Prostate gland (tissue), 2 donors: Measurements from ENCODE around the gene FEZF2.

Source experiments
- CTCF ChIP-seq, 4 experiments: fragments of 200-600 bp in 2 of 4; fragments of 450-650 bp in 2 of 4; sonication (generic) in 2 of 4; IDR thresholded peaks; 1 replicate in 3 of 4; 2 replicates in 1 of 4; pipeline ENCODE4 v1.5.1; 2016 to 2019; ENCODE audit warnings: antibody characterized with exemption in 4 of 4, mild to moderate bottlenecking in 2 of 4, moderate library complexity in 2 of 4
- POLR2A ChIP-seq: fragments of 450-650 bp; IDR thresholded peaks from one replicate; pipeline ENCODE4 v1.6.1; 2016; ENCODE audit warnings: antibody characterized with exemption, mild to moderate bottlenecking
- POLR2AphosphoS5 ChIP-seq: sonication (generic); formaldehyde crosslinking; IDR thresholded peaks from one replicate; pipeline ENCODE4 v1.6.1; 2017; ENCODE audit warnings: antibody characterized with exemption

DNA sequence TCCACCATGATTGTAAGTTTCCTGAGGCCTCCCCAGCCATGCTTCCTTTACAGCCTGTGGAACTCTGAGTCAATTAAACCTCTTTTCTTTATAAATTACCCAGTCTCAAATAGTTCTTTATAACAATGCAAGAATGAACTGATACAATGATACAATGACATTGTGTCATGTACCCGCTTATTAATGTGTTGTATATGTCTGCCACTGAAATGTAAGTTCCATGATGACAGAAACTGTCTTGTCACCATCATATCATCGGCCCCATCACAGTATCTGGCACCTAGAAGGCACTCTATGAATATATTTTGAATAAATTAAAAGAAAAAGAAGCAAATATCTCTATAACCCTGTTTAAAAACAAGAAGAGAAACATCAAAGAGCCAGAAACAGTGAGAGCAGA lies 29.6 kb downstream of the FEZF2 start:
- TF ChIP-seq CTCF (IDR thresholded peaks at IDR 0.05) = no peak
- no peak for TF ChIP-seq POLR2A
- TF ChIP-seq POLR2AphosphoS5 = no peak
